ENCODE results near the gene GAS6. TPM values are rescaled to one million over a fixed set of nuclear protein-coding genes. Genes with fewer than 3 reads are reported as not detected.

Gene GAS6
- total RNA-seq, 1 experiment from 2014 or later = 93.8 TPM

DNA sequence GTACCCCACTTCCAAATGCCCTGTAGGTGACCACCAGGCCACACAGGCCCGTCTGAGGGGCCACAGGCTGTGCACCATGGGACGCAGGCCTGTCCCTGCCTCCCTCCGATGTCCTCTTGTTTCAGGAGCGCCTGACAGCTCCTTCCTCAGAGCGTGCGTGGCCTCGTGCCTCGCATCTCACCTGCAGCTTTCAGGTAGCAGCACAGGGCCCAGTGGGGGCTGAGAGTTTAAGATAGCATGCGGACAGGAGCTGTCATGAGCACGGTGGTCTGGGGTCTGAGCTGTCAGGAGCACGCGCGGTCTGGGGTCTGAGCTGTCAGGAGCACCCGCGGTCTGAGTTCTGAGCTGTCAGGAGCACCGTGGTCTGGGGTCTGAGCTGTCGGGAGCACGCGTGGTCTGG, 40.1 kb downstream of the GAS6 start:
- Histone ChIP-seq H3K27ac (no peak overlapping the region), H3K9me3 (ENCODE audit: insufficient read depth, low read depth) (no peaks in the 10 kb centered on the region), H3K9me2 (ENCODE audit: insufficient read depth) (no peaks in the 10 kb centered on the region), H3K4me2 (no peak overlapping the region), H3K4me1 (replicated peaks; ENCODE audit: insufficient read depth) (peaks cover 20% of the 10 kb centered on the region), H3K4me3 (no peak overlapping the region), H3F3A (ENCODE audit: insufficient read depth, low read depth) (peaks cover 26% of the 10 kb centered on the region; the same call in 1 of the 2 replicates), H3K79me2 (ENCODE audit: low read depth) (no peaks in the 10 kb centered on the region), H2AFZ (no peak overlapping the region), H4K20me1 (ENCODE audit: insufficient read depth) (no peaks in the 10 kb centered on the region), H3K36me3 (ENCODE audit: low read depth) (no peaks in the 10 kb centered on the region), H3K27me3 (ENCODE audit: insufficient read depth, low read depth) (no peaks in the 10 kb centered on the region)
- no peak for TF ChIP-seq EZH2 (IDR thresholded peaks at IDR 0.05; ENCODE audit: low read depth)
- TF ChIP-seq, protein P1, sequence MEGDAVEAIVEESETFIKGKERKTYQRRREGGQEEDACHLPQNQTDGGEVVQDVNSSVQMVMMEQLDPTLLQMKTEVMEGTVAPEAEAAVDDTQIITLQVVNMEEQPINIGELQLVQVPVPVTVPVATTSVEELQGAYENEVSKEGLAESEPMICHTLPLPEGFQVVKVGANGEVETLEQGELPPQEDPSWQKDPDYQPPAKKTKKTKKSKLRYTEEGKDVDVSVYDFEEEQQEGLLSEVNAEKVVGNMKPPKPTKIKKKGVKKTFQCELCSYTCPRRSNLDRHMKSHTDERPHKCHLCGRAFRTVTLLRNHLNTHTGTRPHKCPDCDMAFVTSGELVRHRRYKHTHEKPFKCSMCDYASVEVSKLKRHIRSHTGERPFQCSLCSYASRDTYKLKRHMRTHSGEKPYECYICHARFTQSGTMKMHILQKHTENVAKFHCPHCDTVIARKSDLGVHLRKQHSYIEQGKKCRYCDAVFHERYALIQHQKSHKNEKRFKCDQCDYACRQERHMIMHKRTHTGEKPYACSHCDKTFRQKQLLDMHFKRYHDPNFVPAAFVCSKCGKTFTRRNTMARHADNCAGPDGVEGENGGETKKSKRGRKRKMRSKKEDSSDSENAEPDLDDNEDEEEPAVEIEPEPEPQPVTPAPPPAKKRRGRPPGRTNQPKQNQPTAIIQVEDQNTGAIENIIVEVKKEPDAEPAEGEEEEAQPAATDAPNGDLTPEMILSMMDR (conservative IDR thresholded peaks at IDR 0.05) = no peak
- CTCF ChIA-PET = no interaction called here
- BruUV-seq (replicated peaks) = no TSS peak
- POLR2A ChIA-PET (ENCODE audit: unreplicated experiment) = no interaction called here
- DNase-seq = no peak
- intact Hi-C loops (cut with micrococcal nuclease; ENCODE audit: unreplicated experiment) = loop anchor here (5.0 kb wide), 1 partner anchor 39 kb away; the partner anchor contains the start of gene GAS6

DNA sequence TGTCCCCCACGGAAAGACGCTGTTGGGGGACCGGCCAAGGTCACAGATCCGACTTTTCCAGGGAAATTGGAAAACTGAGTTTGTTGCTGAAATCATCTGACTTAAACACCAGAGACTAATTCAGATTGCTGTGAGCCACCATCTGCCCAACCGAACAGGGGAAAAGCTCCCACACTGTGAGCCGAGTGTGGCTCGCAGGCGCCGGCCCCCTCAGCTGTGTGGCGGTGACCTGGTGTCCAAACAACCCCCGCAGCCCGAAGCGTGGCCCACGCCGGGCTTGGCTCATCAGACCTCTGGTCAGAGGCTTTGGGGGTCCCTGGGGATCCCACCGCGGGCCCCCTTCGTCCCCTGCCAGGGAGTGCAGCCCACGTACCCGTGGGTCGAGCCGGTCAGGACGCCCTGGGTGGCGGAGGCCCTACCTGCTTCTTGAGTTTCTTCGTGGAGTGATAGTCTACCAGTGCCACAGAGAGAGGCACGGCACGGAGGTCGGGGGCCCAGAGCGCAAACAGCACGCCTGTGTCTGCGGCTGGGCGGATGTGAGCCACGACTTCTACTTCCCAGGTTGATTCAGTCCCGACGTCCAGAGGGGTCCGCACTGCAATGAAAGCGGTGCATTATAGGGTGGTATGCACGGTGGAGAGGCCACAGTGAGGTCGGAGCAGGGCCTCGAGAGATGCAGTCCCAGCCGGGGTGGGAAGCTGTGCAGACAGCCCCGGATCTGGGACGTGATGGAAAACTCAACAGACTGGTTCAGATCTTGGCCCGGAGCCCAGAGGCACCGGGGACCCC, 40.7 kb downstream of the GAS6 start:
- Histone ChIP-seq H3K4me1 (replicated peaks; ENCODE audit: insufficient read depth) (peaks cover 20% of the 10 kb centered on the region), H3K27me3 (ENCODE audit: insufficient read depth, low read depth) (no peaks in the 10 kb centered on the region), H4K20me1 (ENCODE audit: insufficient read depth) (no peaks in the 10 kb centered on the region), H3F3A (ENCODE audit: insufficient read depth, low read depth) (peaks cover 26% of the 10 kb centered on the region; the same call in 1 of the 2 replicates), H3K36me3 (ENCODE audit: low read depth) (no peaks in the 10 kb centered on the region), H3K27ac (no peak overlapping the region), H3K9me2 (ENCODE audit: insufficient read depth) (no peaks in the 10 kb centered on the region), H3K79me2 (ENCODE audit: low read depth) (no peaks in the 10 kb centered on the region), H3K4me3 (no peak overlapping the region), H3K4me2 (no peak overlapping the region), H3K9me3 (ENCODE audit: insufficient read depth, low read depth) (no peaks in the 10 kb centered on the region), H2AFZ (no peak overlapping the region)
- DNase-seq = no peak
- intact Hi-C loops (cut with micrococcal nuclease; ENCODE audit: unreplicated experiment) = loop anchor here (5.0 kb wide), 1 partner anchor 39 kb away; the partner anchor contains the start of gene GAS6
- POLR2A ChIA-PET (ENCODE audit: unreplicated experiment) = no interaction called here
- no peak for TF ChIP-seq EZH2 (IDR thresholded peaks at IDR 0.05; ENCODE audit: low read depth)
- TF ChIP-seq, protein P1 (conservative IDR thresholded peaks at IDR 0.05) = no peak
- no TSS peak for BruUV-seq (replicated peaks)
- CTCF ChIA-PET = no interaction called here

DNA sequence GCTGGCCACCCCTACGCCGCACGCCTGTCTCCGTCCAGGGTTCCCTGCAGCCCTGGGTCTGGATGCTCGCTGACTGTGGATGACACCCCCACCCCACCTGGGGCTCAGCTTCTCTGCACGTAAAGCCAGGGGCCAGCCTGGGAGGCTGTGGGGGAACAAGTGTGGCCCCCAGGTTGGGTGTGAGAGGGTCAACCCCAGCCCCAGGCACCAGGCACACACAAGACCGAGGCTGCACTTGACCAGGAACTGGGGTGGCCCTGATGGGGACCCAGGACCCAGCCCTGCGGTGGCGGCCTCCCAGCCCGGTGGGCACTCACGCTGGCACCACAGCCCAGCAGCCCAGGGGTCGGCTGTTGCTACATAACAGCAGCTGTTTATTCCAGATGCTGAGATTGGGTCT, 41.6 kb downstream of the GAS6 start:
- H3K27ac ChIP-seq = no peak overlapping the region
- no peak overlapping the region for H3K4me3 ChIP-seq
- H3K27me3 ChIP-seq (ENCODE audit: insufficient read depth, low read depth) = no peaks in the 10 kb centered on the region
- no peak overlapping the region for H3K4me2 ChIP-seq
- H4K20me1 ChIP-seq (ENCODE audit: insufficient read depth) = no peaks in the 10 kb centered on the region
- POLR2A ChIA-PET (ENCODE audit: unreplicated experiment) = no interaction called here
- no peaks in the 10 kb centered on the region for H3K9me3 ChIP-seq (ENCODE audit: insufficient read depth, low read depth)
- peaks cover 26% of the 10 kb centered on the region; the same call in 1 of the 2 replicates for H3F3A ChIP-seq (ENCODE audit: insufficient read depth, low read depth)
- TF ChIP-seq, protein P1 (conservative IDR thresholded peaks at IDR 0.05) = no peak
- no peak for TF ChIP-seq EZH2 (IDR thresholded peaks at IDR 0.05; ENCODE audit: low read depth)
- no TSS peak for BruUV-seq (replicated peaks)
- CTCF ChIA-PET = no interaction called here
- peaks cover 20% of the 10 kb centered on the region for H3K4me1 ChIP-seq (replicated peaks; ENCODE audit: insufficient read depth)
- no peaks in the 10 kb centered on the region for H3K9me2 ChIP-seq (ENCODE audit: insufficient read depth)
- no peaks in the 10 kb centered on the region for H3K36me3 ChIP-seq (ENCODE audit: low read depth)
- no peak overlapping the region for H2AFZ ChIP-seq
- no peaks in the 10 kb centered on the region for H3K79me2 ChIP-seq (ENCODE audit: low read depth)
- no peak for DNase-seq
- intact Hi-C loops (cut with micrococcal nuclease; ENCODE audit: unreplicated experiment) = loop anchor here (5.0 kb wide), 1 partner anchor 40 kb away; the partner anchor contains the start of gene GAS6

All from PC-9 (cell line).